Vagina (tissue), 2 donors: ENCODE measurements around the gene GOLPH3L. TPM values are rescaled to one million over a fixed set of nuclear protein-coding genes. Genes with fewer than 3 reads are reported as not detected.

Experiments used
- DNase-seq, 2 donors: peaks; one replicate each; pipeline ENCODE4 v3.0.0-alpha.2; 2017; ENCODE audit errors: extremely low spot score in 2 of 2
- H3K27ac ChIP-seq: fragments of 200-600 bp; sonication (generic); one replicate; pipeline ENCODE4 v1.5.1; 2019
- H3K27me3 ChIP-seq: fragments of 200-600 bp; sonication (generic); one replicate; pipeline ENCODE4 v1.5.1; 2019
- H3K36me3 ChIP-seq, 2 donors: fragments of 200-600 bp; sonication (generic); one replicate each; pipeline ENCODE4 v1.5.1; 2017 to 2019
- H3K4me1 ChIP-seq: fragments of 200-600 bp; sonication (generic); one replicate; pipeline ENCODE4 v1.5.1; 2019
- H3K4me3 ChIP-seq, 2 donors: fragments of 200-600 bp; sonication (generic); 1 replicate in 1 of 2; 2 replicates in 1 of 2; pipeline ENCODE4 v1.5.1; 2016 to 2019
- H3K9me3 ChIP-seq: fragments of 200-600 bp; sonication (generic); one replicate; pipeline ENCODE4 v1.5.1; 2019
- POLR2A ChIP-seq, 2 donors: fragments of 450-650 bp; IDR thresholded peaks; one replicate each; pipeline ENCODE4 v1.6.1; 2017; ENCODE audit warnings: antibody characterized with exemption in 2 of 2, mild to moderate bottlenecking in 2 of 2, moderate library complexity in 2 of 2
- POLR2AphosphoS5 ChIP-seq, 2 donors: sonication (generic); formaldehyde crosslinking; IDR thresholded peaks; one replicate each; pipeline ENCODE4 v1.9.0; 2017; ENCODE audit warnings: antibody characterized with exemption in 2 of 2, mild to moderate bottlenecking in 2 of 2, low read depth in 1 of 2; ENCODE audit not compliant: insufficient read depth in 1 of 2
- intact Hi-C: fragments of 100-400 bp; cut with DNase I; formaldehyde crosslinking; loops from one replicate; pipeline ENCODE4 v1.15.1; 2023
- total RNA-seq: library from RNA; depleted of rRNA; stranded (reverse); fragments of >200 nt; gene quantifications from one replicate; pipeline ENCODE4 v1.2.3, GENCODE V29; 2016
- TF ChIP-seq, protein P1 (sequence below), 3 experiments: fragments of 450-650 bp in 2 of 3; fragments of 200-600 bp in 1 of 3; sonication (generic) in 1 of 3; IDR thresholded peaks; one replicate each; pipeline ENCODE4 v1.5.1; 2017 to 2019; ENCODE audit warnings: antibody characterized with exemption in 3 of 3, mild to moderate bottlenecking in 2 of 3, moderate library complexity in 2 of 3

Gene GOLPH3L
- total RNA-seq, 1 donor from 2014 or later: 21.9 TPM

- intact Hi-C loops: loop anchor here (5.0 kb wide), 1 partner anchor 38 kb away; the partner anchor contains the start of gene MCL1
- no peak for DNase-seq
- H3K4me1 ChIP-seq: peaks cover 60% of the 10 kb centered on the region
- peaks cover 0 to 20% of the 10 kb centered on the region in 2 donors for H3K36me3 ChIP-seq
- TF ChIP-seq, protein P1, sequence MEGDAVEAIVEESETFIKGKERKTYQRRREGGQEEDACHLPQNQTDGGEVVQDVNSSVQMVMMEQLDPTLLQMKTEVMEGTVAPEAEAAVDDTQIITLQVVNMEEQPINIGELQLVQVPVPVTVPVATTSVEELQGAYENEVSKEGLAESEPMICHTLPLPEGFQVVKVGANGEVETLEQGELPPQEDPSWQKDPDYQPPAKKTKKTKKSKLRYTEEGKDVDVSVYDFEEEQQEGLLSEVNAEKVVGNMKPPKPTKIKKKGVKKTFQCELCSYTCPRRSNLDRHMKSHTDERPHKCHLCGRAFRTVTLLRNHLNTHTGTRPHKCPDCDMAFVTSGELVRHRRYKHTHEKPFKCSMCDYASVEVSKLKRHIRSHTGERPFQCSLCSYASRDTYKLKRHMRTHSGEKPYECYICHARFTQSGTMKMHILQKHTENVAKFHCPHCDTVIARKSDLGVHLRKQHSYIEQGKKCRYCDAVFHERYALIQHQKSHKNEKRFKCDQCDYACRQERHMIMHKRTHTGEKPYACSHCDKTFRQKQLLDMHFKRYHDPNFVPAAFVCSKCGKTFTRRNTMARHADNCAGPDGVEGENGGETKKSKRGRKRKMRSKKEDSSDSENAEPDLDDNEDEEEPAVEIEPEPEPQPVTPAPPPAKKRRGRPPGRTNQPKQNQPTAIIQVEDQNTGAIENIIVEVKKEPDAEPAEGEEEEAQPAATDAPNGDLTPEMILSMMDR (IDR thresholded peaks at IDR 0.05): no peak
- TF ChIP-seq POLR2AphosphoS5 (IDR thresholded peaks at IDR 0.05; ENCODE audit: insufficient read depth in 1 of 2, low read depth in 1 of 2): no peak
- no peak for TF ChIP-seq POLR2A (IDR thresholded peaks at IDR 0.05)
- peak overlapping the region; percentile 44 for H3K27ac ChIP-seq
- no peaks in the 10 kb centered on the region for H3K27me3 ChIP-seq
- H3K9me3 ChIP-seq: no peaks in the 10 kb centered on the region
- H3K4me3 ChIP-seq: no peak overlapping the region
Observed at GRCh38 chr1:150615346-150616201, 81.4 kb downstream of the GOLPH3L start.

GRCh38 chr1:150613061-150613920, 83.7 kb downstream of the GOLPH3L start:
- intact Hi-C loops: no loop called here
- no peak overlapping the region for H3K4me3 ChIP-seq
- H3K4me1 ChIP-seq: peaks cover 56% of the 10 kb centered on the region

GRCh38 chr1:150612014-150612345, 85.0 kb downstream of the GOLPH3L start:
- Histone ChIP-seq H3K9me3 (no peaks in the 10 kb centered on the region), H3K4me1 (peaks cover 56% of the 10 kb centered on the region), H3K27me3 (no peaks in the 10 kb centered on the region), H3K36me3 (peaks cover 0 to 6% of the 10 kb centered on the region in 2 donors), H3K4me3 (no peak overlapping the region), H3K27ac (peak overlapping the region; percentile 82)
- no peak for DNase-seq
- TF ChIP-seq POLR2A (IDR thresholded peaks at IDR 0.05) (no peak), POLR2AphosphoS5 (IDR thresholded peaks at IDR 0.05; ENCODE audit: insufficient read depth in 1 of 2, low read depth in 1 of 2) (no peak)
- TF ChIP-seq, protein P1 (IDR thresholded peaks at IDR 0.05): no peak
- intact Hi-C loops: no loop called here

More at GRCh38 chr1:150613061-150613920, 83.7 kb downstream of the GOLPH3L start:
- peaks cover 0 to 12% of the 10 kb centered on the region in 2 donors for H3K36me3 ChIP-seq
- no peak for DNase-seq
- H3K9me3 ChIP-seq: no peaks in the 10 kb centered on the region
- TF ChIP-seq POLR2A (IDR thresholded peaks at IDR 0.05) (no peak), POLR2AphosphoS5 (IDR thresholded peaks at IDR 0.05; ENCODE audit: insufficient read depth in 1 of 2, low read depth in 1 of 2) (peak; percentile 13 to 95)
- H3K27ac ChIP-seq: peak overlapping the region; percentile 82
- H3K27me3 ChIP-seq: no peaks in the 10 kb centered on the region

- DNase-seq: no peak
- intact Hi-C loops: no loop called here
- peak overlapping the region; percentile 82 for H3K27ac ChIP-seq
- no peak overlapping the region for H3K4me3 ChIP-seq
- no peak for TF ChIP-seq POLR2AphosphoS5 (IDR thresholded peaks at IDR 0.05; ENCODE audit: insufficient read depth in 1 of 2, low read depth in 1 of 2)
- TF ChIP-seq, protein P1 (IDR thresholded peaks at IDR 0.05): no peak
- TF ChIP-seq POLR2A (IDR thresholded peaks at IDR 0.05): no peak
- no peaks in the 10 kb centered on the region for H3K36me3 ChIP-seq
- H3K4me1 ChIP-seq: peaks cover 56% of the 10 kb centered on the region
- H3K27me3 ChIP-seq: no peaks in the 10 kb centered on the region
- no peaks in the 10 kb centered on the region for H3K9me3 ChIP-seq
Observed at GRCh38 chr1:150610576-150610975, 86.4 kb downstream of the GOLPH3L start.

GRCh38 chr1:150609732-150610131, 87.2 kb downstream of the GOLPH3L start:
- intact Hi-C loops: no loop called here
- no peak overlapping the region for H3K4me3 ChIP-seq
- no peaks in the 10 kb centered on the region for H3K36me3 ChIP-seq
- H3K27me3 ChIP-seq: no peaks in the 10 kb centered on the region
- no peak for DNase-seq
- no peaks in the 10 kb centered on the region for H3K9me3 ChIP-seq
- TF ChIP-seq POLR2AphosphoS5 (IDR thresholded peaks at IDR 0.05; ENCODE audit: insufficient read depth in 1 of 2, low read depth in 1 of 2) (peak in 1 of 2 donors; percentile 30), POLR2A (IDR thresholded peaks at IDR 0.05) (no peak)
- peak overlapping the region; percentile 82 for H3K27ac ChIP-seq
- peaks cover 53% of the 10 kb centered on the region for H3K4me1 ChIP-seq
